Fibroblast of lung (primary cell): ENCODE measurements around the gene RTCB. TPM values are rescaled to one million over a fixed set of nuclear protein-coding genes. Genes with fewer than 3 reads are reported as not detected.

Source experiments
- DNase-seq, 2 donors: peaks; one replicate each; pipeline versions ENCODE4 v3.0.0 to v3.0.0-alpha.2; 2010; ENCODE audit warnings: low read depth in 2 of 2
- H2AFZ ChIP-seq: 2 replicates; pipeline ENCODE4 v1.5.1; 2012; ENCODE audit warnings: low read length, control low read depth, inconsistent platforms
- H3K27ac ChIP-seq: 2 replicates; pipeline ENCODE4 v1.5.1; 2011; ENCODE audit warnings: low read length, control low read depth; ENCODE audit not compliant: insufficient read depth
- H3K27me3 ChIP-seq: 2 replicates; pipeline ENCODE4 v1.5.1; 2011; ENCODE audit warnings: mild to moderate bottlenecking, low read length; ENCODE audit not compliant: control insufficient read depth, insufficient read depth
- H3K36me3 ChIP-seq: 2 replicates; pipeline ENCODE4 v1.5.1; 2011; ENCODE audit warnings: low read length; ENCODE audit not compliant: control insufficient read depth, insufficient read depth
- H3K4me1 ChIP-seq: 2 replicates; pipeline ENCODE4 v1.5.1; 2011; ENCODE audit warnings: low read length; ENCODE audit not compliant: control insufficient read depth, insufficient read depth; ENCODE audit errors: extremely low read depth
- H3K4me2 ChIP-seq: 2 replicates; pipeline ENCODE4 v1.5.1; 2011; ENCODE audit warnings: low read length, control low read depth; ENCODE audit not compliant: insufficient read depth; ENCODE audit errors: extremely low read depth
- H3K4me3 ChIP-seq, 4 experiments: fragments of 200-600 bp in 1 of 4; sonication (generic) in 1 of 4; replicated peaks in 1 of 4; 2 replicates each; pipeline ENCODE4 v1.5.1; 2011 to 2016; ENCODE audit warnings: low read length in 4 of 4, low read depth in 3 of 4, mild to moderate bottlenecking in 3 of 4, control low read depth in 2 of 4, inconsistent platforms in 1 of 4, mixed read lengths in 1 of 4; ENCODE audit not compliant: insufficient read depth in 1 of 4; ENCODE audit errors: control extremely low read depth in 1 of 4
- H3K79me2 ChIP-seq: 2 replicates; pipeline ENCODE4 v1.5.1; 2012; ENCODE audit warnings: mild to moderate bottlenecking, low read length, inconsistent platforms; ENCODE audit not compliant: control insufficient read depth, insufficient read depth
- H3K9ac ChIP-seq: 2 replicates; pipeline ENCODE4 v1.5.1; 2011; ENCODE audit warnings: mild to moderate bottlenecking, low read length, control low read depth; ENCODE audit not compliant: insufficient read depth
- H3K9me3 ChIP-seq: 2 replicates; pipeline ENCODE4 v1.5.1; 2012; ENCODE audit warnings: low read depth, low read length; ENCODE audit not compliant: control insufficient read depth, insufficient read depth
- H4K20me1 ChIP-seq: 2 replicates; pipeline ENCODE4 v1.5.1; 2011; ENCODE audit warnings: low read length; ENCODE audit not compliant: control insufficient read depth, insufficient read depth; ENCODE audit errors: extremely low read depth
- CTCF ChIP-seq, 2 donors: IDR thresholded peaks in 1 of 2; conservative IDR thresholded peaks in 1 of 2; 1 replicate in 1 of 2; 2 replicates in 1 of 2; pipeline ENCODE4 v1.5.1; 2011 to 2012; ENCODE audit warnings: low read length in 2 of 2, control low read depth in 1 of 2, inconsistent platforms in 1 of 2, low read depth in 1 of 2, mild to moderate bottlenecking in 1 of 2
- EZH2 ChIP-seq: IDR thresholded peaks from 2 replicates; pipeline ENCODE4 v1.5.1; 2012; ENCODE audit warnings: low read length, control low read depth, mild to moderate bottlenecking; ENCODE audit errors: missing control alignments
- polyA plus RNA-seq, 2 donors: library from polyadenylated mRNA; depleted of rRNA in 1 of 2; stranded (reverse) in 1 of 2; unstranded in 1 of 2; fragments of >200 nt; gene quantifications; 2 replicates each; pipeline ENCODE4 v1.2.1, GENCODE V29; 2011 to 2012; ENCODE audit warnings: missing spikeins in 1 of 2
- total RNA-seq: library from RNA; depleted of rRNA; stranded (reverse); fragments of >200 nt; gene quantifications from 2 replicates; pipeline ENCODE4 v1.2.1, GENCODE V29; 2014

Gene RTCB
- total and polyA plus RNA-seq, 2 donors (not counting 1 experiment from before 2014, with no cell fraction given): 88.7 to 111 TPM

DNA sequence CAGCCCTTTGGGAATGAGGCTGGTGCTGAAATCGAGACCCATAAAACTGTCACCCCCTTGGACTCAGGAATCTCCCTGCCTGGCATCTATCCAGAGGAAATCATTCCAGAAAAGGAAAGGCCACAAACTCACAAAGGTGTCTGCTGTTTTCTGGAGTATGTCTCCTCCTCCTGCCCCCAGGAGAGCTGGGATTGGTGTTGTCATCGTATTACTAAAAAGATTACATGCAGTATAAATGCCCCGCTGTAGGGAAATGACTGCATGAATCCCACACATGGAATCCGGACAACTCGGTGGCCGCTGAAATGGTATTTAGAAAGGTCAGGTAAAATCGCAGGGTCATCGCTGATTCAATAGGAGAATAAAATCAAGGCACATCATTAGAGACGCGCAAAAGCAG is 73.3 kb downstream of the RTCB start:
- TF ChIP-seq EZH2 (no peak), CTCF (conservative IDR thresholded peaks at IDR 0.05 in 1 of 2, IDR thresholded peaks at IDR 0.05 in 1 of 2; ENCODE audit: low read depth in 1 of 2, low read length in 2 of 2) (no peak)
- H3K27me3 ChIP-seq: no peaks in the 10 kb centered on the region
- no peak overlapping the region for H3K9ac ChIP-seq
- no peaks in the 10 kb centered on the region for H3K4me1 ChIP-seq
- H2AFZ ChIP-seq: no peak overlapping the region
- no peak overlapping the region for H3K4me2 ChIP-seq
- no peak for DNase-seq
- H4K20me1 ChIP-seq: no peaks in the 10 kb centered on the region
- no peaks in the 10 kb centered on the region for H3K9me3 ChIP-seq
- no peaks in the 10 kb centered on the region for H3K36me3 ChIP-seq
- no peaks in the 10 kb centered on the region for H3K79me2 ChIP-seq
- no peak overlapping the region for H3K4me3 ChIP-seq
- no peak overlapping the region for H3K27ac ChIP-seq

Other genes starting within 250 kb of the RTCB start
- gene RFPL2, start 207.2 kb downstream of the RTCB start, total RNA-seq: not detected in 2 replicates
- not detected in 2 replicates for gene RFPL2, start 207.2 kb downstream of the RTCB start, polyA plus RNA-seq
- not detected in 2 replicates for gene SLC5A4, start 156.9 kb downstream of the RTCB start, total RNA-seq
- 0.02 and 0.06 TPM in 2 replicates for gene SLC5A4, start 156.9 kb downstream of the RTCB start, polyA plus RNA-seq
- gene RFPL3, start 54.4 kb downstream of the RTCB start, total RNA-seq: not detected in 2 replicates
- not detected in 2 replicates for gene RFPL3, start 54.4 kb downstream of the RTCB start, polyA plus RNA-seq
- not detected in 2 replicates for gene BPIFC, start 52.2 kb upstream of the RTCB start, total RNA-seq
- not detected in 2 replicates for gene BPIFC, start 52.2 kb upstream of the RTCB start, polyA plus RNA-seq
- gene FBXO7, start 62.6 kb upstream of the RTCB start, total RNA-seq: 39.5 and 51.2 TPM in 2 replicates
- gene FBXO7, start 62.6 kb upstream of the RTCB start, polyA plus RNA-seq: 117 and 130 TPM in 2 replicates